NOMO-1 (cell line): ENCODE measurements around the gene ST8SIA1.

Source experiments
- DNase-seq, 2 experiments: peaks; one replicate each; lab custom pipeline; 2025; ENCODE audit not compliant: unreplicated experiment in 2 of 2; lab: John Stamatoyannopoulos, UW

ST8SIA1 gene

DNA sequence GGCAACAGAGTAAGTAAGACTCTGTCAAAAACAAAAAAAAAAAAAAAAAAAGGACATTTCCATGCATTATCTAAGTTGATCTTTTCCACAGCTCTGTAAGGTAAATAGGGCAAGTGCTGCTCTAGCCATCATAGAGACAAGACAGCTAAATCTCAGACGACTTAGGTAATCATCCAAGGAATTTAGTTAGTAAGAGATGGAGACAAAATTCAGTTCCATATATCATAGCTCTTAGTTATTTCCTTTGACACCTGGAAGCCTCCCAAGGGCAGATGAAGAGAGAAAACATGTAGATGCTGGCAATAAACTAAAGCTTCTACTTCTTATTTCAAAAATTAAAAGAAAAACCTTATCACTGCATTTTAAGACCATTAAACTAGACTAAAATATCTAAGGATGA is 48.7 kb downstream of the ST8SIA1 start:
- DNase-seq: no peak

DNA sequence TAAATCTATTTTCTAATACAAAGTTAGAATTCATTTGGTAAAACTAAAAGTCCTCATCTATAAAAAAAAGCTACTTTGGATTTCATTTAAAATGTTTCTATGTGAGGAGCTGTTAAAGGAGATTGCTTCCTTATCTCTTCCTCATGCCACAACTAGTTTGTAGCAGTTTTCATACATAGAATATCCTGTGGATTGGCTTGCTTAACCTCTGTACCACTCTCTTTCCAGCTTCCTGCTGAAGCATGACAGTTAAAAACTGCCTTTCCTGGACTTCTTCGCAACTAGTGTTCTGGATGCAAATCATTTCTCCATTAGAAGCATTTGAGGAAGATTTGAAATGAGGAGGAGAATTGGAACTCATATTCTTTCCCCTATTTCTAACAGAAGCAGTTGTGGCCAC is 49.6 kb downstream of the ST8SIA1 start:
- no peak for DNase-seq

DNA sequence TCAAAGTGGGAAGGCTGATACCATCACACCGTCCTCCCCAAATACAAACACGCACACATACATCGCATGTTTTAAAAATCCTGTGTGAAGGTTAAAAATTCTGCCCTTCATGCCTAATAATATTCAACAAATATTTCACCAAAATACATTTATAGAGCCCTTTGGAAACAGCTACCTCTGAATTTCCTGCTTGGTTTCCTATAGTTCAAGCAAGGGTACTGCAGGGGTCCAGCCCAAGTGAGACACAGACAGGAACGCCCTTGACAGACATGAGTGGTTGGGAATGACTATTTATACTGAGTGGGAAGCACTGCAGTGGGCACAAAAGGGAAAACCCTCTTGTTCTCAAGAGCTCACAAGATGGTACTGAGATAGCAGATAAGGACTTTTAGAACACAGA is 51.0 kb downstream of the ST8SIA1 start:
- DNase-seq: no peak

DNA sequence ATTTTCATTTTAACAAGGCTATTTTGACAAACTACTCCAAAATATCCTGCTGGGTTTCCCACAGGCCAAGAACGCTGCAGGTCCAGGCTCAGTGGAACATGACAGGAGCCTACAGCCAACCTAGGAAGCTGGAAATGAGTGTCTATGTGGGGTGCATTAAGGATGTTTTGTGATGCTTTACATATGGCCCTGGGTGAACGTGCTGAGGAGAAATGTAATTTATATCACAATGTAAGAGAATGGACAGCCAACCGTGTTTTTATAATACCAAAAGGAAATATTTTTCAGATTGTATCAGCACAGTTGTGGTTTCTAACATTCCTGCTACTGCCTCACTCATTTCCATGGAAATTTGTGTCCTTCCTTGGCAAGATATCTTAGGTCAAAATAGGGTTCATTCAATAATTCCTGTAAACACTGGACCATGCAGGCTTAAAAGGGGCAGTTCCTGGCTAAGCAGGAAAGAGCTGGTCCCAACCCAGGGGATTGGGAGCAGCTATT is 51.5 kb downstream of the ST8SIA1 start:
- no peak for DNase-seq

DNA sequence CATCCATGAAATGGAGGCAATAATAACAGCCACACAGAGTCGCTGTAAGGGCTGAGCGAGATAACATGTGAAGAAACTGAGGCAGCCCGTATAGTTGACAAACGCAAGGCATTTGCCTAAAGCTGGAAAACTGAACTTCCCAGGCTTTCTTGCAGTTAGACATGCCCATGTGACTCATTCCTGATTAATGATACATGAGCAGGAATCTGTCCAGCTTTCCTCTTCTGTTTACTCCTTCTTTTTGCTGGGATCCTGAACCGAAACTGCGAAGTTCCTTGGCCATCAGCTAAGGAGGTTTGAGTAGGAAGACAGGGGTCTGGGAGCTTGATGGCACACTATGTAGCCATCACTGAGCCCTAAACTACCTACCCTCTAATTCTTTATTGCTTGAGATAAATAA is 52.2 kb downstream of the ST8SIA1 start:
- no peak for DNase-seq

DNA sequence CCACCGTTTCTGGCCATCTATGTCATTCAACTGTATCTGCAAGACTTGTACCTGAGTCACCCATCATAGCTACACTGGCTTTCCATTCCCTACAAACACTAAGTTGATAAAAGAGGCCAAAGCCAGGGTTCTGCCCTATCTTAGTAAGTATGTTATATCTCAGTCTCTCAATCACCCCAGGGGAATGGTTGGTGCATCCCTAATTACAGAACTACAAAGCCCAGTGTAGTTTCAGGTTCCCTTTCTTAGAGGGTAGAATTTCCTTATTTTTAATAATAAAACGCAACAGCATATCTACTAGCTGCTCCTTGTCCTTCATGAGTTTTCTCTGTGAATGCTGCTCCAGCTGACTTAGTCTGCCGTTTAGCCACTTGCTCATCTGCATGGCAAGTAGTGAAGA is 57.6 kb downstream of the ST8SIA1 start:
- peak; percentile 17 to 76 for DNase-seq

DNA sequence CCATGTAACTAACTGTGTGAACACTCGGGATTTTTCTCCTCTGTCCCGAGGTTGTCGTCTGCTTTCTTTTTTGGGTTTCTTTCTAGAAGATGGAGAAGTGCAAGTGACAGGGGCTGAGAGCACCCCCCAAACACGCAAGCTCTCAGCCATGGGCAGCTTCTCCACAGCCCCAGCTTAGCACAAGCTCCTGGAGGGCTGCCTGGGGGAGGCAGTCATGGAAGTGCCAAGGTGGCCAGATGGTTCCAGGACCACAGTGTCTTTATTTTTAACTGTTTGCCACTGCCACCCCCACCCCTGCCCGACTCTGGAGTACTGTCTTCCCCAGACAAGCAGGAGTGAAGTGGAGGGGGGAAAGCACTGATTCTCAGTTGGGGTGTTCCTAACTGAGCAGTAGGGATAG is 58.2 kb downstream of the ST8SIA1 start:
- DNase-seq: no peak

DNA sequence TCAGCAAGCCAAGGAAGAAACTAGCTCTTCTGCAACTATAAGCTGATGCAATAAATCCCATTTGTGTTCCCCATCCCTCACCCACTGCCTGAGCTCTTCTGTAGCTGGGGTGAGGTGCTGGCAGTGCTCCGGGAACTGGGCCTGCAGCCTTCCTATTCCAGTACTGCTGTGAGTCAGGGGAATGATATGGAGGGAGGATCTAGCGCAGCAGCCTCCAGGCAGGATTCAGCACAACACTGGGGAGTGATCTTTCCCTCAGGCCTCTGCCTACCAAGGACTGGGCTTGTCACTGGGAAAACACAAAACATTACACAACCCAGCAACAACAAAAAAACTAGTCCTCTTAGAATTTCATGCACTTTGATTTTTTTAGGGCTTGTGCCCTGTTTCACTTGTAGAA is 58.7 kb downstream of the ST8SIA1 start:
- DNase-seq: no peak

DNA sequence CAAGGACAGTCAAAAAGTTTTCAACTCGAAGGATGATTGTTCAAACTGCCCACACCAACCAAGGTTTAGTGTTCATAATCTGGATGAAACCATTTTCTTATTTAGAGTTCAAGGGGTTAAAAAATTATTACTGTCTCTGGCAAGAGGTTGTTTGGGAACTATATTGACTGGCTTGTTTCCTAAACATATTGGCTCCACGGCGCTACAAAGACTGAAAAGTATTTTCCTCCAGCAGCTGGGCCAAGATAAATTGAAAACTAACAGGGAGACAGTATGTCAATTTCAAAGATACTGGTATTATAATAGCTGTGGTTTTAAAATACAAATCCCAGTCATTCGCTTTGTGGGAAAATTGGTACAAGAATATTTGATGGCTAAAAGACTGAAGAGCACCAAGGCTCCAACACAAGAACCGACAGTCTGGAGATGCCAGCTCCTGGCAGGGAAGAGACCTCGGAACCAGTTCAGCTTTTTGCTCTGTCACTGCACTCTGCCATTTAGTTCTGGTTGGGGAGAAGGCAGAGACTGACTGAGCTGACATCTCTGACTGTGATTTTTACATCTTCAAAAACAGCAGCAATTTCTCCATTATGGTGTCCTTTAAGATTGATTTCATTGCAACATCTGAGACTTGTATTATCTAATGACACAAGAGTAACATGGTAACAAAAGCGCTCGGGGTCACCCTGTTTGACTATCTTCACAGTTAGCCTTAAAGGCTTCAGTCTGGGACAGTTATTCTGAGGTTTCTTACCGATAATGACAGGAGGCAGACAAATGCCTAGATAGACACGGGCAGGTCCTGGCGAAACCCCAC is 62.0 kb downstream of the ST8SIA1 start:
- no peak for DNase-seq

DNA sequence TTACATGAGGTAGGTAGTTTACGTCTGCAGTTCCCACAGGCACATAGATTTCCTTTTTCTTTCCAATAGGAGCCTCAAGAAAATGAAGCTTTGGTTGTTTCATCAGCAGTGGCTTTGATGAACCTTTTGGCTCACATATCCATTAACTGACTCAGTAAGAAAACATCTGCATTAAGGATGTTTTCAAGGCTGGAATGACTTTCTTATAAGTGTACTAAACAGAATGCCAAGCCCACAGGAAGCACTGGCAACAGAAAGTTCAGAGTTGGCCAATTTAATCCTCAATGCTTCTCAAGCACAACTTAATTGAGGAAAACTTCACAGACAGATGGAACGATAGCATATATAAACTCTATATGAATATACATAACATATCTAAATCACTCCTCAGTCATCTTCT is 63.5 kb downstream of the ST8SIA1 start:
- no peak for DNase-seq

DNA sequence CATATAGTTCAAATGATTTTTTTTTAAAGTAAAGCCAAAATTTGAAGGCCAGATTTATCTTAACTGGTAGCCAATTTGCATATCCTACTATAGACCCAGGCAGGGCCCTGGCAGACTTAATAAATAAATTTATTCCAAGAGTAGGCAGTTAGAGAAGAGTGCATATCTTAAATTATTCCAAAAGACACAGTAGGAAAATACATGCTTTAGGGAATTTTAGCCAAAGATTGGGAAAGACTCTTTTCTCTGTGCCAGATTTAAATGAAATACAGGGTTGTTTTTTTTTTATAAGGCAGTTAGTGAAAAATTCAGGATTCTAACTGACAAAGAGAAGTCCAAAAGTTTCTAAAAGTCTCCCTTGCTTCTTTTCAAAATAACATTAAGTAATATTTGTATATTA is 65.5 kb downstream of the ST8SIA1 start:
- no peak for DNase-seq

DNA sequence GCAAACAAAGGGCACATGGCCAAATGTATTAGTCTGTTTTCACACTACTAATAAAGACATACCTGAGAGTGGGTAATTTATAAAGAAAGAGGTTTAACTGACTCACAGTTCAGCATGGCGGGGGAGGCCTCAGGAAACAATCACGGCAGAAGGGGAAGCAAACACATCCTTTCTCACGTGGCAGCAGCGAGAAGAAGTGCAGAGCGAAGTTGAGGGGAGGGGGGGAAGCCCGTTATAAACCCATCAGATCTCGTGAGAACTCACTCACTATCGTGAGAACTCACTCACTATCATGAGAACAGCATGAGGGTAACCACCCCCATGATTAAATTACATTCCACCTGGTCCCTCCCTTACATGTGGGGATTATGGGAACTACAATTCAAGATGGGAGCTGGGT is 66.1 kb downstream of the ST8SIA1 start:
- DNase-seq: no peak

DNA sequence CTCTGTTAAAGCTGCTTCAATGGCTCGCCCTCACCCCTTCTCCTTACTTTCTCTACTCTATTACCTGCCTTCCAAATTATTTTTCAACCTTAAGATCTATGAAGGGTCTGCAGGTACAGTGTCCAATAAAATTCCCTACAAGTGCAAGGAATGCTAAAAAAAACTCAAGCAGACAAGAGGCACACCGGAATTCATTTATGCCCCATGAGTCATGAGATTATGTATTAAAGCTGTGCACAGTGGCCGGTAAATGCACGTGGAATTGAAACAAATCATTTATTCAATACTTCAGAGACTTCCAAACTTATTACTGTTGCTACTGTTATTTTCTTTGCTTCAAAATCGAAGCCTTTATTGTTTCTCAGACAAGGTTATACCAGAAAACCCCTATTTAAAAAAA is 68.4 kb downstream of the ST8SIA1 start:
- DNase-seq: no peak

DNA sequence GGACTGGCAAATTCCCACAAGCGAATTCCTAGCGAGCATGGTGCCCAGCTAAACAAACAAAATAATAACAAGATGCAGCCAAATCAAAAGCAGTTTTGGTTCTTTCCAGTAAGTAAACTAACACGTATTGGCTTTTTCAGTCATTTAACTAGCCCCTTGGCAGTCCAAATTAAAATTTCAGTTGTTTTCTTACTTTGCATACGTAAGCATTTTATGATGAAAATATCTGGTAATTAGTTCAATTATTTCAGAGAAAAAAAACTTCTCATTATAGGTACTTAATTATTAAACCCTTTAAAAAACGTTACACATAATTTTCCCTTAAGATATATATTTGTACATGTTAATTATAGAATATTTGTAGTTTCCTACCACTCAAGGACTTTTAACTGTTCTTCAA is 70.1 kb downstream of the ST8SIA1 start:
- no peak for DNase-seq

DNA sequence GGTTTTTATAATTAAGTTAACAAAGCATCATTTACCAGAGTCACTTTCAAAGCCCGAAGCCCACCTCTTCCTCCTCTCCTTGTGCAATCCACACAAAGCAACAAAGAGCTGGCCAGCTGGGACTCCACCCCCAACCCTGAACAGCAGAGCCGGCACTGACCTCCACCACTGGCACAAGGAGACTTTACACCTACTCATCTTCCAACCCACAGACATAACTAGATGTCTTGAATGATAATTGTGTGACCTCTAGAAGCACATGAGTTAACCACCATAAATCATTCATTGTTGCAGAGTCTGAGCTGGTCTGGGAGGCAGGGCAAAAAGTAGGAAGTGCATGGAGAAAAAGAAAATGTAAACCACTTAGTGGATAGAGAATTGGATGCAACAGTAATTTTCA is 72.2 kb downstream of the ST8SIA1 start:
- peak; percentile 28 to 41 for DNase-seq

DNA sequence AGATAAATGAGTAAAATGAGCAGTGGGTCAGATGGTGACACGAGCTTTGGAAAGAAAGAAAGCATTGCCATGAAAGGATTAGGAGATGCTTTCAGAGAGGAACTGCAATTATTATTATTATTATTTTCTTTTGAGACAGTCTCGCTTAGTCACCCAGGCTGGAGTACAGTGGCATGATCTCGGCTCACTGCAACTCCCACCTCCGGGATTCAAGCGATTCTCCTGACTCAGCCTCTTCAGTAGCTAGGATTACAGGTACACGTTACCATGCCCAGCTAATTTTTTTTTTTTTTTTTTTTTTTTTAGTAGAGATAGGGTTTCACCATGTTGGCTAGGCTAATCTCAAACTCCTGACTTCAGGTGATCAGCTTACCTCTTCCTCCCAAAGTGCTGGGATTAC is 77.4 kb downstream of the ST8SIA1 start:
- DNase-seq: no peak

DNA sequence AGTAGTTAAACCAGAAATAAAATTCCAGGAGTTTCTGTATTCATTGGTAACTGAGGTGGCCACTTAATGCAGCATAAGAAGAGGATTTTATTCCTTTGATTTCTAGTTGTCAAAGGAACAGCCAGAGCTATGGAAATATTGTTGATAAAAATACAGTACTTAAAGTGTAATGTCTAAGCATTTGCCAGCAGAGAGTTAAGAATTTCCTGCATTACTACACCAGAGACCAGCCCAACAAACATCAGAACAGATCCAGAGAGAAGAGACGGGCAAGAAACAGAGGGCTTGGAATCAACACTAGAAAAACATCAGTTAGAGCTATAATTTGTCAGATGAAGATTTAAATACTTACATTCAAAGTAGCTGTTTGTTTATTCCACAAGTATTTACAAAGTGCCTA is 77.9 kb downstream of the ST8SIA1 start:
- DNase-seq: no peak

DNA sequence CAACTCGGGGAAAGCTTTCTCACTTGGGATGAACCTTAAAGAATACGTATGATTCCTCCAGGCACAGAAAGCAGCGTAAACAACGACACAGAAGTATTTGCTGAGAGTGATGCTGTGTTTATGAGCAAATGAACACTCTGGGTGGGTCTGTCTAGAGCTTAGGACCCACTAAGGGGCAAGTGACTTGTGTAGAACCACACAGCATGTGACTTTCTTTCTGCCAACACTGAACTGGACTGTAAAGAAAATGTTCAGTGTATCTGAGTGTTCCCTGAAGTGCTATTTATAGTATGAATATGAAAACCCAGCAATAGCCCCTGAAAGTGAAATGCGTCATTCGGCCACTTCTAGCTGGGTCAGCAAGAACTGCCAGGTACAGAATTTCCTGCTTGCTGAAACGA is 78.5 kb downstream of the ST8SIA1 start:
- DNase-seq: no peak

DNA sequence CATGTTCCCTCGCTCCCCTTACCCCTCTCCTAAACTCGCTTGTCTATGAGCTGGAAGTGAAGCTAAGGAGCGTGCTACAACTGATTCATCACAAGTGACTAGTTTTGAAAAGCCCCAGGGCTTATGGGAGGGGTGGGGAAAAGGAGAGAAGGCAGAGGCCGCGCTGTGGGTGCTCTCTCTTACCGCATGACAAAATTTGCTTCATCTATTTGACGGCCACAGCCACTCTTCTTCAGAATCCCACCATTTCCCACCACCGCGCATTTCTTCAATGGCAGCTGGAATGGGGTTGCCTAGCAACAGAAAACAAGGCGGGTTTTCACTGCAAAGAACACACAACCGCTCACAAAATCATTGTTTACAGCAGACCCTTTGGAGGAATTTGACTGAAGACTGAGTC is 79.4 kb downstream of the ST8SIA1 start:
- no peak for DNase-seq

DNA sequence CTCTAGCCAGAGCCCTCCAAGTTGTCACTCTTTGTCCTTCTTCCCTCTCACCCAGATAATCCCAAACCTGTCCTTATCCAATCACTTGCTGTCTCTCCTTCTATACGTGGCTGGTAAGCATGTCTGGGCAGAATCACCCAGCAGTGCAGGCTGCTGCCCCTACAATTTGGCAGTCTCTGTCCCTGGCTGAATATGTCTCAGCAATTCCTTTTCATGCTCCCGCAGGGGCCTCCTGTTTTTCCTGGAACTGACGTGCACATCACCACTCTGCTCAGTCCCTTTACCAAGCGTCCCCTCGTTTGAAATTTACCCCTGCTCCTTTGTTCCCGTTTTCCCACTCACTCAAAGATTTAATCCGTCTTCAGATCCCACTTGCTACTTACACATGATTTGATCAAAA is 80.0 kb downstream of the ST8SIA1 start:
- DNase-seq: no peak

DNA sequence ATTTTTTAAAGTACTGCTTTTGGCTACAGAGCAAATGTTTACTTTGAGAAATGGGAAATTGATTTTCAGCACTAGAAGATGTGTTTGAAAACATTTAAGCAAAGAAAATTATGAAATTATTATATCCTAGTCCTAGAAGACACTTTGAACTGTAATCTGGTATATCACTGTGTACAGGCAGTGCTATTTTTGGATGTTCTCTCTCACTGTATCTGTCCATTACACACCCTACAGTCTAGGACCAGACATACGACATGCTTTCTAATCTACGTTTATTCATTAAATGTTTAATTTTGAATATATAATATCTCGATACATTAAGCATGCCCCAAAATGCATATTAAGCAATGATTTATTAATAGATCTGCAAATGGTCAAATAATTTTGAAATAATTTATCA is 82.5 kb downstream of the ST8SIA1 start:
- DNase-seq: no peak

DNA sequence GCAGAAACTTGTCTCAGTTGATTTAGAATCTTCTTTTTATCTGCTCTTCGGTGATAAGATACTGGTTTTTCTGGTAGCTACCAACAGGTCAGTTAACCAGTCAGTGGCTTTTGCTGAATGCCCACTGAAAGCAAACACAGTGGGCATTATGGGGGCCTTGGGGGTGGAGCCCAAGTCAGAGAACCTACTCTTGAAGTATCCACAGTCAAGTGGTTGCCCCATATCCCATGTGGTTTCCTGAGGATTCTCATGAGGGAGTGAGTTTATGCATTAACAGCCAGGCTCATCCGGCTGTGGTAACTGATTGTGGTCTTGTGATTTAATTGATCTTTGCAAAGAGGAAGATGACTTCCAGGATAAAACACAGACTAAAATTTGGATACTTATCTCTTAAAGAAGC is 83.7 kb downstream of the ST8SIA1 start:
- DNase-seq: peak in 1 of 2 experiments; percentile 68

DNA sequence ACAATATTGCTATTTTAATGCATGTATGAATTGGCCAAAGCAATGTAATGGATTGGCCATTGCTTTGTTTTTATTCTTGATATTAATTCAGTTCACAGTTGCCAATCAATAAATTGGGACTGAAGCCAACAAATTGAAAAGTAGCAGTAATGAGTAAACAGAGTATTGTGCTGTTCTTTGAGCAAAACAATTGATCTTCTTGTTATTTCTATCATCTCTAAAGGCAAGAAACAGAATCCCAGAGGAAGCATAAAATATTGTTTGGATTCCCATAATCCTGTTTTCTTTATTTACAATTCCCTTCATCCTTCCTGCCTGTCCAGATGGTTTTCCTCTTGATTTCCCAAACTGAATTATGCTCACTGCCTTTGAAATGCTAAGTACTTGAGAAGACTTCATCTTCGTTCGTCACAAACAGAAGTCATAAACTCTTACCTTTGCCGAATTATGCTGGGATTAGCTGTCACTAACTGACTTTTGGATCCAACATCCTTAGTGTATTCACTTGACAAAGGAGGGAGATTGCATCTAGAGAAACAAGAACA is 85.9 kb downstream of the ST8SIA1 start:
- DNase-seq: no peak
